ENCODE results near the gene CBL.

Gene CBL

GRCh38 chr11:119344291-119345010 is 138.3 kb downstream of the CBL start:
- Histone ChIP-seq H3K9me3 (ENCODE audit: insufficient read depth, low read length) (no peaks in the 10 kb centered on the region), H3K4me3 (ENCODE audit: insufficient read length, low read depth) (no peak overlapping the region), H3K9ac (ENCODE audit: insufficient read length, low read depth) (no peak overlapping the region), H3K27me3 (ENCODE audit: insufficient read depth, insufficient read length) (peaks cover 37% of the 10 kb centered on the region), H3K36me3 (ENCODE audit: insufficient read depth, insufficient read length, low read length) (no peaks in the 10 kb centered on the region), H3K4me1 (ENCODE audit: insufficient read depth, insufficient read length) (peaks cover 4% of the 10 kb centered on the region)
- no peak for DNase-seq (ENCODE audit: low read depth, low spot score)
- no peak for TF ChIP-seq SUZ12 (IDR thresholded peaks at IDR 0.05; ENCODE audit: extremely low read depth, insufficient read depth, insufficient read length)
- no peak for TF ChIP-seq YY1 (IDR thresholded peaks at IDR 0.05; ENCODE audit: insufficient read depth, insufficient read length)
- no peak for TF ChIP-seq ZNF274 (IDR thresholded peaks at IDR 0.05; ENCODE audit: low read depth, low read length)

GRCh38 chr11:119345685-119346084 is 139.5 kb downstream of the CBL start:
- Histone ChIP-seq H3K36me3 (ENCODE audit: insufficient read depth, insufficient read length, low read length) (no peaks in the 10 kb centered on the region), H3K4me3 (ENCODE audit: insufficient read length, low read depth) (no peak overlapping the region), H3K9ac (ENCODE audit: insufficient read length, low read depth) (no peak overlapping the region), H3K4me1 (ENCODE audit: insufficient read depth, insufficient read length) (peaks cover 4% of the 10 kb centered on the region), H3K27me3 (ENCODE audit: insufficient read depth, insufficient read length) (peaks cover 31% of the 10 kb centered on the region), H3K9me3 (ENCODE audit: insufficient read depth, low read length) (no peaks in the 10 kb centered on the region)
- TF ChIP-seq YY1 (IDR thresholded peaks at IDR 0.05; ENCODE audit: insufficient read depth, insufficient read length) (no peak), SUZ12 (IDR thresholded peaks at IDR 0.05; ENCODE audit: extremely low read depth, insufficient read depth, insufficient read length) (no peak), ZNF274 (IDR thresholded peaks at IDR 0.05; ENCODE audit: low read depth, low read length) (no peak)
- no peak for DNase-seq (ENCODE audit: low read depth, low spot score)

- Histone ChIP-seq H3K9me3 (ENCODE audit: insufficient read depth, low read length) (no peaks in the 10 kb centered on the region), H3K4me3 (ENCODE audit: insufficient read length, low read depth) (no peak within 1 kb of the TSS), H3K9ac (ENCODE audit: insufficient read length, low read depth) (no peak within 1 kb of the TSS), H3K4me1 (ENCODE audit: insufficient read depth, insufficient read length) (no peaks in the 10 kb centered on the region), H3K27me3 (ENCODE audit: insufficient read depth, insufficient read length) (peaks cover 22% of the 10 kb centered on the region), H3K36me3 (ENCODE audit: insufficient read depth, insufficient read length, low read length) (no peaks in the 10 kb centered on the region)
- TF ChIP-seq ZNF274 (IDR thresholded peaks at IDR 0.05; ENCODE audit: low read depth, low read length) = no peak
- TF ChIP-seq YY1 (IDR thresholded peaks at IDR 0.05; ENCODE audit: insufficient read depth, insufficient read length) = no peak
- no peak for TF ChIP-seq SUZ12 (IDR thresholded peaks at IDR 0.05; ENCODE audit: extremely low read depth, insufficient read depth, insufficient read length)
- DNase-seq (ENCODE audit: low read depth, low spot score) = no peak
These were observed 140.5 kb downstream of the CBL start, which contains the start of gene MFRP for GRCh38 chr11:119346605-119347004. TSS of gene MFRP (minus strand) at chr11:119346705. CDS start at chr11:119346513, 192 bp downstream.

GRCh38 chr11:119347242-119347641 is 141.1 kb downstream of the CBL start:
- no peak overlapping the region for H3K9ac ChIP-seq (ENCODE audit: insufficient read length, low read depth)
- DNase-seq (ENCODE audit: low read depth, low spot score) = no peak
- no peak overlapping the region for H3K4me3 ChIP-seq (ENCODE audit: insufficient read length, low read depth)
- H3K27me3 ChIP-seq (ENCODE audit: insufficient read depth, insufficient read length) = peaks cover 16% of the 10 kb centered on the region
- H3K36me3 ChIP-seq (ENCODE audit: insufficient read depth, insufficient read length, low read length) = no peaks in the 10 kb centered on the region
- no peak for TF ChIP-seq SUZ12 (IDR thresholded peaks at IDR 0.05; ENCODE audit: extremely low read depth, insufficient read depth, insufficient read length)
- no peak for TF ChIP-seq YY1 (IDR thresholded peaks at IDR 0.05; ENCODE audit: insufficient read depth, insufficient read length)
- TF ChIP-seq ZNF274 (IDR thresholded peaks at IDR 0.05; ENCODE audit: low read depth, low read length) = no peak
- H3K4me1 ChIP-seq (ENCODE audit: insufficient read depth, insufficient read length) = no peaks in the 10 kb centered on the region
- no peaks in the 10 kb centered on the region for H3K9me3 ChIP-seq (ENCODE audit: insufficient read depth, low read length)

- H3K9ac ChIP-seq (ENCODE audit: insufficient read length, low read depth) = no peak overlapping the region
- H3K4me3 ChIP-seq (ENCODE audit: insufficient read length, low read depth) = no peak overlapping the region
- TF ChIP-seq ZNF274 (IDR thresholded peaks at IDR 0.05; ENCODE audit: low read depth, low read length) = no peak
- TF ChIP-seq YY1 (IDR thresholded peaks at IDR 0.05; ENCODE audit: insufficient read depth, insufficient read length) = no peak
- TF ChIP-seq SUZ12 (IDR thresholded peaks at IDR 0.05; ENCODE audit: extremely low read depth, insufficient read depth, insufficient read length) = no peak
- no peaks in the 10 kb centered on the region for H3K4me1 ChIP-seq (ENCODE audit: insufficient read depth, insufficient read length)
- DNase-seq (ENCODE audit: low read depth, low spot score) = no peak
- H3K27me3 ChIP-seq (ENCODE audit: insufficient read depth, insufficient read length) = peaks cover 9% of the 10 kb centered on the region
- no peaks in the 10 kb centered on the region for H3K9me3 ChIP-seq (ENCODE audit: insufficient read depth, low read length)
- no peaks in the 10 kb centered on the region for H3K36me3 ChIP-seq (ENCODE audit: insufficient read depth, insufficient read length, low read length)
These were observed 141.9 kb downstream of the CBL start for GRCh38 chr11:119347940-119348605.

- H3K27me3 ChIP-seq (ENCODE audit: insufficient read depth, insufficient read length) = peaks cover 5% of the 10 kb centered on the region
- no peaks in the 10 kb centered on the region for H3K9me3 ChIP-seq (ENCODE audit: insufficient read depth, low read length)
- TF ChIP-seq SUZ12 (IDR thresholded peaks at IDR 0.05; ENCODE audit: extremely low read depth, insufficient read depth, insufficient read length) (no peak), YY1 (IDR thresholded peaks at IDR 0.05; ENCODE audit: insufficient read depth, insufficient read length) (no peak), ZNF274 (IDR thresholded peaks at IDR 0.05; ENCODE audit: low read depth, low read length) (no peak)
- DNase-seq (ENCODE audit: low read depth, low spot score) = no peak
- H3K4me1 ChIP-seq (ENCODE audit: insufficient read depth, insufficient read length) = no peaks in the 10 kb centered on the region
- H3K4me3 ChIP-seq (ENCODE audit: insufficient read length, low read depth) = no peak overlapping the region
- H3K9ac ChIP-seq (ENCODE audit: insufficient read length, low read depth) = no peak overlapping the region
- no peaks in the 10 kb centered on the region for H3K36me3 ChIP-seq (ENCODE audit: insufficient read depth, insufficient read length, low read length)
These were observed 144.2 kb downstream of the CBL start for GRCh38 chr11:119350302-119350701.

- Histone ChIP-seq H3K4me3 (ENCODE audit: insufficient read length, low read depth) (no peak overlapping the region), H3K27me3 (ENCODE audit: insufficient read depth, insufficient read length) (peaks cover 2% of the 10 kb centered on the region), H3K9ac (ENCODE audit: insufficient read length, low read depth) (no peak overlapping the region), H3K4me1 (ENCODE audit: insufficient read depth, insufficient read length) (no peaks in the 10 kb centered on the region), H3K36me3 (ENCODE audit: insufficient read depth, insufficient read length, low read length) (no peaks in the 10 kb centered on the region), H3K9me3 (ENCODE audit: insufficient read depth, low read length) (no peaks in the 10 kb centered on the region)
- TF ChIP-seq YY1 (IDR thresholded peaks at IDR 0.05; ENCODE audit: insufficient read depth, insufficient read length) = no peak
- TF ChIP-seq SUZ12 (IDR thresholded peaks at IDR 0.05; ENCODE audit: extremely low read depth, insufficient read depth, insufficient read length) = no peak
- TF ChIP-seq ZNF274 (IDR thresholded peaks at IDR 0.05; ENCODE audit: low read depth, low read length) = no peak
- no peak for DNase-seq (ENCODE audit: low read depth, low spot score)
These were observed 145.1 kb downstream of the CBL start for GRCh38 chr11:119351232-119351631.
